ENCODE measurements around the gene RGS18.
"Not testable (repeated sequence)": the region's sequence is repeated elsewhere in the genome, so short reads cannot be mapped to it uniquely, and the experiment has no call there.

Gene RGS18, protein sequence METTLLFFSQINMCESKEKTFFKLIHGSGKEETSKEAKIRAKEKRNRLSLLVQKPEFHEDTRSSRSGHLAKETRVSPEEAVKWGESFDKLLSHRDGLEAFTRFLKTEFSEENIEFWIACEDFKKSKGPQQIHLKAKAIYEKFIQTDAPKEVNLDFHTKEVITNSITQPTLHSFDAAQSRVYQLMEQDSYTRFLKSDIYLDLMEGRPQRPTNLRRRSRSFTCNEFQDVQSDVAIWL
- total RNA-seq = 0 to 0.18 (median 0.09) reads per million in 4 experiments

DNA sequence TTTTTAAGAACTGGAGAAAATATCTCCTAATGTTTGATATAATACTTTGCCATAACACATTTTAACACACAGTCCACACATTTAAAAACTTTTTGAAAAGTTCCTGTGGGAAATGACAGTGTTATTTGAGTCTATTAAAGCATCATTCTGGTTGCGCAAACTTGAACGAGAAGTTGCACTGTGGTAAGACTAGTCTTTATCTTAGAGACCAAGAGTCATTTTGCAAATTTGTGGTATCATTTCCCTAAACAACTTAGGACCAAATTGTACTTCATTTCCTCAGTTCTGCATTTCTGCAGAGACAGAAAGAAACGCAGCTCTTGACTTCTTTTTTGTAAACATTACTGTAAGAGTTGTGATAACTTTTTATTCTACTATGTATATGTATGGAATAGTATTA is at the start of gene RGS18:
Gene RGS18, plus strand, starts transcription at position 282 of the 400 bp plus-strand sequence. CDS start 176 bp downstream, outside the sequence.
- no peak for DNase-seq

DNA sequence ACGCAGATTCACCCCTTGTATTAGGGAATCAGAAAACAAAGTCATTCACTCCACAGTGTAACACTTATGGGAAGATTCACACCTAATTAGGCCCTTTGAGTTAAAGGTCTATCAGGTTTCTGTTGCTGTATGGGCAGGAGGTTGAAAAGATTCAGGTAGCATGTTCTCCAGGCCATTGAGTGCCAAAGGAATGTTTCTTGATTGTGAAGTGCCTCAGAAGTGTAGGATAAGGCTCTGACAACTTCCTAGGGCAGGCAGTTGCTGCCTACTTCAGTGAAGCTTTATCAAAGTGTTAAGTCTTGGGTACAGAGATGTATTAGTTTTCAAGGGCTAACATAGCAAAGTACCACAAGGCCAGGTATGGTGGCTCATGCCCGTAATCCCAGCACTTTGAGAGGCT is 48.7 kb upstream of the RGS18 start:
- DNase-seq = no peak

DNA sequence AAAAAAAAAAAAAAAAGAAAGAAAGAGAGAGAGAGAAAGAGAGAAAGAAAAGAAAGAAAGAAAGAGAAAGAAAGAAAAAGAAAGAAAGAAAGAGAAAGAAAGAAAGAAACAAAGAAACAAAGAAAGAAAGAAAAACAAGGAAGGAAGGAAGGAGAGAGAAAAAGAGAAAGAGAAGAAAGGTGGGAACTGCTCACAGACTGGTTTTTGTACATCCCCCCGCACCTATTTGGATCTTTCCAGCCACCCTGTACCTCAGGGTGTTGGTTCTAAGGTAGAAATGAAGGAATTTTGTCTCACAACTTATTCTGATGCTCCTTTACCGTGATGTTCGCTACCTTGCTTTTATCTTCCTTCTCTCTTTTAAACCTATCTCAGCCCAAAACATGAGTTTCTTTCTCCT is 43.3 kb upstream of the RGS18 start:
- no peak for DNase-seq

DNA sequence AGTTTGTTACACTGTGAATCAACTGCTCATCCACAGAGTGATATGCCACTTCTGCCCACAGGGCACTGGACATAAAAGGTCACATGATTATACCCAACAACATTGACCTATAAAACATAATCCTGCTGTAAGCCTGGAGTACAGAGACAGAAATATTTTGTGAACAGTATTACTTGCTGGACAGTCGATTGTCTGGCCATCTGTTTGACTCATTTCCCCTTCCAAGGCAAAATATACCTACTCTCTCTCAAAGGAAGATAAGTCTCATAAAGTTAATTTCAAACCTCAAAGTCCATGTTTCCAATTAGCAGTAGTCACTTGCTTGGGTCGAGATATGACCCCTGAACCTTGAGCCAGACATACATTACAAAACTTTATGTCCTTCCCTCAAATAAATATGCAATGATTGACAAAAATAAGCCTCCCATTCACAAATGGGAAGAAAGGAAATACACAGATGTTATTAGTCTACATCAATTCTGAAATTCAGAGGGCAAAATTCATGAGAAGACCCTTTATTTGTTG is 39.3 kb upstream of the RGS18 start:
- DNase-seq = no peak

DNA sequence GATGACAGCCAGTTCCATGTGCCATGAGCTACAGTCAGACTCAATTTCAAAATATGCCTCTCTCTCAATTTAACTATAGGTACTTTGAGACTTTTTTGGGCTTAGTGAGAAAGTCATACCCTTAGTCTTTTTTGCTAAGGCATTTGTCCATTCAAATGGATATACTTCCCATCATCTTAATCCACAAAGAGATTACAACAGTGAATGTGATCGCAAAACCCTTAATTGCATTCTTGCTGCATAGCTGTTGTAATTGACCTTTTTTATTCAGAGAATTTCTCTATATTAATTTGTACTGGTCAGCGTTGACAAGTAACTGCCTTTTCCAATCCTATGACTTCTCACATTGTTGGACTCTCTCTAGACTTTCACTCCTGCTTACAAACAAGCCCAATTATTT is 38.6 kb upstream of the RGS18 start:
- DNase-seq = no peak

DNA sequence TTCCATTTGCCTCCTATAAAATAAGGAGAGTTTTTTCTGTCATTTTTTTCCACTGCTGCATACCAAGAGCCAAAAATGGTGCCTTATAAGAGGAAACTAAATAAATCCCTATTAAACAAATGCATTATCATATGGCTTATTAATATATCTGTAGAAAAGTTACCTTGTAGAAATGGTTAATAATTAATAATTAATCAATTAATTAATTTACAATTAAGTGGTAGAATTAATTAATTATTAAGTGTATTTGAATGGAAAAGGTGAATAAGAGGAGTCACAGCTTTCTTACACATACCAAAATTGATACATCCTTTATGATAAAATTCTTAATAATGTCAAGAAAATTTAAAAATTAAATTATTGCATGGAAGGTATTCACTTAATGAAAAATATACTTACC is 35.6 kb upstream of the RGS18 start:
- DNase-seq = no peak

DNA sequence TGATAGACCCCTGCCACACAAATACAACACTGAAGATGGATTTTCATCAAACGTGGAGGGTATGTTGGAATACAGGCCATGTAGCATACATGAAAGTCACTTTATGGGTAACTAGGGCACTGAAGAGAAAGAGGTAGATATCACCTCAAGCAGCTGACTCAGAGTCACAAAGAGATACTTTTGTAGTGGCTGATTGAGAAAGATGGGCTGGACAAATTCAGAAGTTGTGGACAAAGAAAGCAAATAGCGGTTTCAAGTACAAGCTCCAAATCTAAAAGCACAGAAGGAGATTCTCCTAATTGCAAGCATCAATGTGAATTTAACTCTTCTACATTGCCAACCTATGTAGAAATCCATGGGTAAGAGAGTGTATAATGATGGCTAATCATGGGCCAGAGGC is 35.0 kb upstream of the RGS18 start:
- DNase-seq = no peak

DNA sequence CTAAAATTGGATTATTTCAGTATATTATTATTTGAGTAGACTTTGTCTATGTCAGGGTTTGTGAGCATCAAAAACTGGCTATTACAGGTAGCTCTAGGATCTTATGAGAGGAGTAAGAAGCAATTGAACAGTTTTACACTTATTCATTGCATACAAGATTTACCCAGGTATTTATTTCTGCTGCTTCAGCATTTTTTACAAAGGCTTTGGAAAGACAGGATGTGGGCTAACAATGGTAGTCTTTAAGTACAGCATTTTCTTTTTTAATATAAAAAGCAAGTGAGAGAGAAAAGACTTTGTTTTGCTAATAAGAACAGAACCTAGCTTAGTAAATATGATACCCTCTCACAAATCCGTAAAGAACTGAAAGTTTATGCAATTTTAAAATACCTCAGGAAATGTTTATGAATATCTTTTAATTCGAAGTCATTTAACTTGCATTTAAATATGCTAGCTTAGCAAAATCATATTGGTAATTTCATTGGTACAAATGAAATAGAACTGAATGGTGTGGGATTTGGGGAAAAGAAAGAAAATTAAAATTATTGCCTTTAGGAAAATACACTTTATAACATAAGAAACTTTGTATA is 32.1 kb upstream of the RGS18 start:
- no peak for DNase-seq

DNA sequence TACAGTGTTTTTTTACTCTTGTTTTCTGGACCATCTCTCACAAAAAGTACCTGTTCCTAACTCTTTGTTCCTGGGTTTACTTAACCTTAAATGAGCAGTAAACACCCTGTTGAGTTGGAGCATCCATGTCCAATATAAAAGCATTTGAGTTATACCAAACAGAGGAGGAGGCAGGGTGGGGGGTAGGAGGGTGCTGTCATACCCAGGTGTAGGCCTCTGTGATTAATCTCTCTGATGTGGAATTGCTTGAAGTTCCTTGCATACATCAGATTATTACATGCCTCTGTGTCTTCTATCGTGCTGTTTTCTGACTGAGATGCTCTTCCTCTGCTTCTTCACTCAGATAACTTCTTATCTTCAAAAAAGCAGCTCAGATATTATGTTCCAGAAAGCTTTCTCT is 28.1 kb upstream of the RGS18 start:
- no peak for DNase-seq

DNA sequence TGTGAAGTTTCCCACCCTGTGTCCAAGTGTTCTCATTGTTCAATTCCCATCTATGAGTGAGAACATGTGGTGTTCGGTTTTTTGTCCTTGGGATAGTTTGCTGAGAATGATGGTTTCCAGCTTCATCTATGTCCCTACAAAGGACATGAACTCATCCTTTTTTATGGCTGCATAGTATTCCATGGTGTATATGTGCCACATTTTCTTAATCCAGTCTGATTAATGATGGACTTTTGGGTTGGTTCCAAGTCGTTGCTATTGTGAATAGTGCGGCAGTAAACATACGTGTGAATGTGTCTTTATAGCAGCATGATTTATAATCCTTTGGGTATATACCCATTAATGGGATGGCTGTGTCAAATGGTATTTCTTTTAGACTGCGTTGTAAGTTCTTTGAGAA is 27.4 kb upstream of the RGS18 start:
- not testable (repeated sequence) for DNase-seq

DNA sequence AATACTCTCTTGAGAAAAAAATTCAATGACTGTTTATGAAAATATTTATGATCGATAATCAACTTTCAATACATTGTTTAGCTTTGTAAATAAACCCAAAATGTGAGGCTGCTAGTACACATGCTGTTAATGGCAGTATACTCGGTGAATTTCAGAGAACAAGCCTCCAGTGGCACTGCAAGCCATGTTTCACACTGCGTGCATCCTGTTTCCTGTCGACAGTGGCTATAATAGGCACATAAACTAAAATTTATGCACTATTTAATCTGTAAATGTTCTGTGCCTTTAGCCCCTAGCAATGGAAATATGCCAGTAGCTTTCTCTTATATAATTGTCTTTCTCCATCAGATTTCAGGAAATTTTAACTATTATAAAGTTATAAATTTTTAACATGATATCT is 26.3 kb upstream of the RGS18 start:
- DNase-seq = no peak

DNA sequence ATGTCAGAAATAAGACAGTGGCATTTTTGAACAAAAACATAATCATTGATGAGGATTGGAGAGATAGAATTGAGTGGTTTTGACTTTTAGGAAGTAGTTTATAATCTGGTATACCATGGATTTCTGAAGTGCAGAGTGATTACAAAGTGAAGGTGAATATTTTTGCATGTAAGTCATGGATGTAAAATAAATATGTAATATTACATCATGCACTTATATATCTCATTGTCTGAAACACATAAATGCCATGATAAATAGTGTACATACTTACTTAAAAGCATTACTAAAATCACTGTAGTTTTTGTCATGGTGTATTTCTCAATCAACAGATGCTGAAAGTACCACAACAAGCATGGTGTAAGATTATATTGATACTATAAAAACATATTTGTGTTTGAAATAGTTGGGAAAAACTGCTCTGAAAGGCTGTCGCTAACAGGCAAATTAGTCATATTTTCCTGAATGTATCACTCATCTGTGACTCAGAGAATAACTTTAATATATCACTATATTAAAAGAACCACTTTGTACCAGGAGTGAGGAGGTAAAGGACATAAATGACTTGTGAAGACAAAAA is 24.8 kb upstream of the RGS18 start:
- DNase-seq = no peak

DNA sequence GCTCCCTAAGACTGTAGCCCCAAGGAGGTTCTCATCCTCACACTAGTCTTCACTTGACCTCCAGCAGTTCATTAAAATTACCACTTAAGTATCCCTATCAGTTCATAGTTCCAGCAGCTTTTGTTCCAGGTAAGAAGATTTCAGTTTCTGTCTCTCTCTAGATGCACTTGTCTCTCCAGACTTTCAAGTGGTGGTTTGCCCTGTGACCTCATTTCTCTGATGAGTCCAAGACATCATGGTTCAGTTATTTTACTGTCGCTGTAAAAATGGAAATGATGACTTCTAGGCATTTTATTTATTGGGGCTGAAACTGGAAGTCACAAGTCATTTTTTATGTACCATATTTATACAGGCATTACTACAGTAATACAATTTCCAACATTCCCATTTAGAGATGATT is 17.9 kb upstream of the RGS18 start:
- DNase-seq = no peak

DNA sequence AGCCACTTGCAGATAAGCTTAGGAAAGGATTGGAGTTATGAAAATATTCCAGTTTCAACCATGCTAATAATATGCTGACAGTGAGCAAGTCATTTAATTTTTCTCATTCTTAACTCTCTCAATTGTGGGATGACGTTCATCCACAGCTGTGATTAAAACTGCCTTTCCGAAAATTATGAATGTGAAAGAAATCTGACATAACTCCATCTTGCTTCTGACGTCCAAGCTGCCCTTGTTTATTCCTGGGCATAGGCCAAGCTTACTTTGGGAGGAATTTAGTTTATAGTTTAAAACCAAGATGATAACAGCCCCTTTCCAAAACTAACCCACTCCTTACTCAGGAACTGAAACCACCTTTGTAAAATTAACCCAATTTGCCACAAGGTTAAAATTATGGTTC is 11.0 kb upstream of the RGS18 start:
- DNase-seq = no peak

DNA sequence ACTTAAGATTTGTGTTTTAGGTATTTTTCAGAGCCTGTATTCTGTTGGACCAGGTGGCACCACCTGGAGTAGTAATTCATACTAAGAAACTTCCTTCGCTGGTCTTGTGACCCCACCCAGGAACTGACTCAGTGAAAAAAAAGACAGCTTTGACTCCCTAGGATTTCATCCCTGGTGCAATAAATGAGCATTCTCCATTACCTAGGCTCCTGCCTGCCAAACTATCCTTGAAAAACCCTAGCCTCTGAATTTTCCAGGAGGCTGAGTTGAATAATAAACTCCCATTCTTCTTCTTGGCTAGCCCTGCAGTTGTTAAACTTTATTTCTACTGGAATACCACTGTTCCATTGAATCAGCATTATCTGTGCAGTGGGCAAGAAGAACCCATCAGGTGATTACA is 10.6 kb upstream of the RGS18 start:
- no peak for DNase-seq

DNA sequence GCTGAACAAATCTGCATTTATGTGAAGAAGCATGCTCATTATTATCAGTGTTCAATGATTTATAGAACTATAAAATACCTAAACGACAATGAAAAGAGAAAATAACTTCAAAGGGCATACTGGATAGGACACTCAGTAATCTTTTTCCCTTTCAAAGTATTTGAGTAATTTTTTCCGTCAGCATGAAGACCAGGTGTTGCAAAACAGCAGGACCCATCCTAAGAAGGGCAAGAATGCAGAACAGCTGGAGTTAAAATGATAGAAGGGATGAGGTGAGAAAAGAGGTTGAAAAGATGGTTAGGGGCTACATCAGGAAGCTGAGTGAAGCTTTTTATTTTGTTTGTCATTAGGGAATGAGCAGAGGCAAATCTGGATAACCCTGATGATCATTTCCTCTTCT is 7.1 kb upstream of the RGS18 start:
- no peak for DNase-seq

DNA sequence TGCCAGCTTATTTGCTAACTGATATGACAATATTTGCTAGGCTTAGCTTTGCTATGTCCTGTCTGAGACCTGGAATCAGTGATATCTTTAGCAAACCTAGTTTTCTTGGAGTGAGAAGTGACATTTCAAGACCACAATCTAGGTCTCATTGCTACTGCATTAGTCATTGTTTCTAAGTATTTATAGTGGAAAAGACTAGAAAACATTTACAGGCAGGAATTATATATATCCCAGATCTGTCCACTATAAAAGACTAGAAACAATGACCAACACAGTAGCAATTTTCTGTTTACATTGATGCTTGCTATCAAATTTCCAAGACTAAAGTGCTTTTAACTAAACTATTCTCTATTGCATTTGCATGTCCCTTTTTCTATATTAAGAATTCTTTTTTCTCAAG is 5.0 kb upstream of the RGS18 start:
- DNase-seq = no peak

DNA sequence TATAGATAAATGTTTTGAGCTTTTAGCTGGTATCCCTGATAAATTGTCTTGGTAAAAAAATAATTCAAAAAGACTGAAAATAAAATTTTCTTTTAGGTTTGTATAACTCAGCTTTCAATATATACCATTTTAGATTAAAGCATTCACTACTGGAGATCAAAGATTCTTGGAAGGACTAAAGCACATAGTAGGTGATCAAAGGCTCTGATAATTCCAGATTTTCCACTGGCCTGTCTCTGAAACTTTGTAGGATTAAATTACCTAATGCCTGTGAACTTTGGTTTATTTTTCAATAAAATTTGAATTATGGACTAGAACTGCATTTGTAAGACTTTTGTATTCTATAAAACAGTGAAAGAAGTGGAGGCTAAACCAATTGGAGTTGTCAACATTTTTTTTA is 1.2 kb upstream of the RGS18 start:
- DNase-seq = no peak

DNA sequence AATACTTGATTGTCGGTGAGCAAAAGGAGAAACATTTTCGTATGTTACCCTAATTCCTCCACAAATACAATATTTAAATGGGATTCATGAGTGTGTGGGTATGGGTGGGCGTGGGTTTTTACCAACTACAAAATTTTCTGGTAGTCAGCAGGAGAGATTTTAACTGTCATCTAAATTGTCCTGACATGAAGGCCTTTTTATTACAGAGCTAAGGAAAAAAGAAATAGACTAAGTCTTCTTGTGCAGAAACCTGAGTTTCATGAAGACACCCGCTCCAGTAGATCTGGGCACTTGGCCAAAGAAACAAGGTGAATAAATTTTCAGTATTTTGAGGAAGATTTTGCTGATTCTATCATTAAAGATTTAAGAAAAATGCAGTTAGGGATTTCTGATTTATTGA is 752 bp downstream of the RGS18 start:
- DNase-seq = no peak

DNA sequence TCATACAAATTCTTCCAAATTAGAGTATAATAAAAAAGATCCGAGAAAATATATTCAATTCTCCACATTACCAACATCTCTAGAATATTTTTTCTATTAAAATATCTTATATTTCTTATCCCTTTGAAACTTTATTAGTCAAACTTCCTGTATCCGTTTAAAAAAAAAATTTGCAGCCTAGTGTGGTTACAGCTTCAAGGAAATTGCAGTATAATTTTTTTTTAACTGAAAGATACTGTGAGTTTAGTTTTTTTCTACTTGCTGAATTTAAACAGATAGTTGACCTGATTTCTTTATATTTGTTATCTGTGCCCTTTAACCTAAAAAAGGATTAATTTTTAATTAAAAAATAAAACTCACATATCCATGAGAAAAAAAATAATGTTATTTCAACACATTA is 1.5 kb downstream of the RGS18 start:
- DNase-seq = no peak

DNA sequence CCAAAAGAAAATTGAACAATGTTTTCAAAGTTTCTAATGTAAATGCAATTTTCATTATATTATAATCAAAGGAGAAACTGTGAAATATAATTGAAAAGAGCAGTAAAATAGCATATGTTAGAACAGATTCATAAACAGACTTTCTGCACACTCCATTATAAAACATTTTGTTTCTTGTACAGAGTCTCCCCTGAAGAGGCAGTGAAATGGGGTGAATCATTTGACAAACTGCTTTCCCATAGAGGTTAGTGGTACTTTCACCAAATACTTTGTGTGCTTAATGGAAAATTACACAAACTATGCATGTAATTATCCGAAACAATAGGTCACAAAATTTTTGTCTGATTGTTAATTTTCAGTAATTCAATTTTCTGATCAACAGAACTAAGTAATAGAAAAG is 1.9 kb downstream of the RGS18 start:
- no peak for DNase-seq

DNA sequence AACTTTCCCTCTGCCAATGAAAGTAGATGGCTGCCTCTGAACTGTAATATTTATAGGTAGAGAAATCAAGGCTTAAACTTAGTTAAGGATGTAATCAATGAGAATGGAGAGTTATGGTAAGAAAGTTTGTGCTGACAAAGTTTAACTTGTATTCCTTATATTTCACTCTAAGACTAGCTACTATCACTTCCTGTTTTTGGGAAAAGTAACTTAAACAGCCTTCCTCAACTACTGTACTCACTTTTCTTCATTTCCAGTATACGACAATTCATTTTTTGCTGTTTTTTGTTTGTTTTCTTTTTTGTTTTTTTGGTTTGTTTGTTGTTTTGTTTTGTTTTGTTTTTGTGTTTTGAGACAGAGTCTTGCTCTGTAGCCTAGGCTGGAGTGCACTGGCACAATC is 3.7 kb downstream of the RGS18 start:
- no peak for DNase-seq

DNA sequence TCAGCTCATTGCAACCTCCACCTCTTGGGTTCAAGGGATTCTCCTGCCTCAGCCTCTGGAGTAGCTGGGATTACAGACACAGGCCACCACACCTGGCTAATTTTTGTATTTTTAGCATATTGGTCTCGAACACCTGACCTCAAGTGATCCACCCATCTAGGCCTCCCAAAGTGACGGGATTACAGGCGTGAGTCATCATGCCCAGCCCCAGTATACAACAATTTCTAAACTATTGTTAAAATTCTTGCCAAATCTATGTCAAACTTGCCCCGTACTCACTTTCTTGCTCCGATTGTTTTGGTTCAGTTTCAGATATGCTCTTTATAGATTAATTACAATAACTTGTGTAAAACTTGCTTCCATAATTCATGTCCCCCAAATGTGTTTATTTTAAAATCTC is 4.1 kb downstream of the RGS18 start:
- DNase-seq = no peak

DNA sequence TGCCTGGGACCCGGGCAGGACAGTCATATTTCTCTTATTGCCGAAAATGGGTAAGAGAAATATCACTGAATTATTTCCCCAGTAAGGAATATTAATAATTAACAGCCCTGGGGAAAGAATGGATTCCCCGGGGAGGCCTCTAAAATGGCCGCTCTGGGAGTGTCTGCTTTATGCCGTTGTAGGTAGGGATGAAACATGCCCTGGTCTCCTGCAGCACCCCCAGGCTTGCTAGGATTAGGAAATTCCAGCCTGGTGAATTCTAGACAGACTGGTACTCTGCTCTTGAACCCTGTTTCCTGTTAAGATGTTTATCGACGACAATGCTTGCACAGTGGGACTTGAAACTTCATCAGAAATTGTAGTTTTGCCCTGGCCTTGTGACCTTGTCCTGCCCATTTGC is 6.7 kb downstream of the RGS18 start:
- DNase-seq = not testable (repeated sequence)

DNA sequence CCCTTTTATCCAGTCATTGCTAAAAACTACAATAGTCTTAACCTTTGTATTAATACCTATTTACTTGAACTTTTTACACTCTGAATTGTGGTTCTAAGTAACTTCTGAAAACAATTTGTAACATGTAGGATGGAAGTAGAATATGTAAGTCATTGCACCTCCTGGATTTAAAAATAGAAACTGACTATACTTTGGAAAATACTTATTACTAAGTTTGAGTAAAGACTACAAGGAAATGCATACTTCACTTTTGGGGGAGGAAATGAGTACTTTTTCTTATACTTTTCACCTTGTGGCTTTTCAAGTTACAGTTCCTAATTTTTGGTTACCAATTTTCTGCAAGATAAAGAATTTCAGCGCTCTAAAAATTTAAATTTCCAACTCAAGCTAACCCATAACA is 8.7 kb downstream of the RGS18 start:
- no peak for DNase-seq
